NCI-H774 (cell line): ENCODE results near the gene TMX1.

Source experiments
- DNase-seq: peaks from one replicate; lab custom pipeline; 2025; lab: John Stamatoyannopoulos, UW

Gene TMX1

DNA sequence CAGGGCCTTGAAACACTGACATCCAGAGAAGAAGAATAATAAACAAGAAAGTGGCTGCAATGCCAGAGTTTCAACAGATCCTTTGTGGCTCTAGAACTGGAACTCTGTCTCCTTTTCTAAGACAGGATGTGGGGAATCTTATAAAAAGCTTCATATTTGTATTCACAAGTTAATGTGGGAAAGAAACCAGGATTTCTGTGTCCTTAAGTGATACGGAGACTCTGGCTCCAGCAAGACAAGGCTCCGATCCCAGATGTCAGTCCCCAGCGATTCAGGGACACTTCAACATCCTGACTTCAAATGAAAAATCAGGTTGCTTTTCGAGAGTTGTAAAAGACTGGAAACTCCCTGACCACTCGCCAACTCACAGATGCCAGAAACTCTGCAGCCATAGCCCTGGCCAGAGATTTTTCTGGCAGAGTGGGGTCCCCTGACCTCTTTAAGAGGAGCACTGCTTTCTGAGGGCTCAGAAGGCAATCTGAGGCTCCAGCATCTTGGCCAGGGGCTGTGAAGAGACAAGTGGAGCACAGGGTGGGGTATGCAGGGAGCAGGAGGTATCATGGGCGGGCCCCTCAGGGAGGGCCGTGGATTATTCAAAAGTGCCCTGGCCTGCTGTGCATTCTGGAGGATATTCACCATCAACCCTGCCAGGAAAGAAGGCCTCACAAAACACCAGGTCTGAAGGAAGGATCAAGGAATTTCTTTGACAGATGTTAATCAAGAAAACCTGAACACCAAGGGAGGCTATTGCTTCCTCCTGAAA lies 53.3 kb downstream of the TMX1 start:
- DNase-seq: no peak

DNA sequence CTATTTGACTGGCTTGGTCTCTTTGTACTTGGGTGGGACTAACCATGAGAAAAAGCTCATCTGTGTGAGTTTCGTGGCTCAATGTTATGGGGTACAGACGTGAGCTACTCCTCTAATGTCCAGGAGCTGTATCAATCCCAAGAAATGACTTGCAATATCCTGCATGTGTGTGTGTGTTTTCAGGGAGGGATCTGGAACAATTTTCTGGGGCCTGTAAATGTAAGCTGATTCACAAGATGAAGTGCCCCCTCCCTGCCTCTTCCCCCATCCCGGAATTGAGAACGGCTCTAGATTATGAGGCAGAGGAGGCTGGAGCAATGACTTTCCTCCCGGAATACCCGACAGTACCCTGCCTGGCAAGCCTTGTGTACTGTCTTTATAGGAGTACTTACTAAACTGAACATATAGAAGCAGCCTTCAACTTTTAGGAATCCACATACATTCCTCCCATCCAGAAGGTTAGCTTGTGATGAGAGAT lies 53.9 kb downstream of the TMX1 start:
- no peak for DNase-seq

DNA sequence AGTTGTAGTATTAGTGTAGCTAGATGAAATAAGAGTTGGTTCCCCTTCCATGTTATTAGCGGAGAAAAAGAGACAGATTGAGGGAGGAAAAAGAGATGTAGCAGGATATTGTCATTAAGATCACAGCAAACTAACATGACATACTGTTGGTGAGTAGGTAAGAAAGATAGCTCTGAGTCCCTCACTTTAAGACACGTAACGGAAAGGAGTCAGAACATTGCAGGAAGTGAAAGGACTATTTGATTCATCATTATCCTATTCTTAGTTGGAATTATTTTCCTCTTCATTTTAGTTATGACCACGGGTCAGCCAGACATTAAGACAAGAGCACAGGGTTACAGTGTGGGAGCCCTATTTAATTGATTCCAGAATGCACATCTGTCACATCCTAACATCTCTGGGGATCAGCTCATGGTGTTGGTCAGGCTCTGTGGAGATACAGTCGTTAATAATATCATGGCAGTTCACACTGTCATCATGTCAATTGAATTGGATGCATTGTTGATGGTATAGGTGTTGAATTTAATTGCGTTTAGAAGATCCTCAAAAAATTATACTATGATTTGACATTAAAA lies 55.0 kb downstream of the TMX1 start:
- DNase-seq: no peak

DNA sequence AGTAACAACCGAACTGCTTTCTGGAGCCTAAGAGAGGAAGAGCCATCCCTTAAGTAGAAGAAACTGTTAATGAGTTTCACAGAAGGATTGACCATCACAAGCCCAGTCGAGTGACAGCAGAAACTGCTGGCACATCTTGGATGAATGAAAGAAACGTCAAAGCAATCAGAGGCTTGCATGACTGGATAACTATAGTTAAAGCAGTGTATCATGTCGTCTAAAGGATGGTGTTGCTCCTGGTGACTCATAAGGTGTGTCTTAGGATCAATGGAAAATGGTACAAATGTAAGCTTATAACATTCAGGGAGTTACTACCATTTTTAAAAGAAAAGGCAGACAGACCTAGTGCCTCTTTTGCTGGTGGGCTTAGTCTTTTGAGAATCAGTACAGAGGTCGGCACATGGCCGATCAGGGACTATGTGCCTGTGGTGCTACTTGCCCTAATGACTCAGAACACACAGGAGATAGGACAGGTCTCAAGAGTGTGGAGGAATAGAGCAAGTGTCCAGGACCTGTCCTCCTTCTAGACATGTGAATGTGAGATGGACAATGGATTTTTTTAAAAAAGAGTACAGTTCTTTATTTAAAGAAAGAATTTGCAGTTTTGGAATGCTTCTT lies 55.7 kb downstream of the TMX1 start:
- no peak for DNase-seq

DNA sequence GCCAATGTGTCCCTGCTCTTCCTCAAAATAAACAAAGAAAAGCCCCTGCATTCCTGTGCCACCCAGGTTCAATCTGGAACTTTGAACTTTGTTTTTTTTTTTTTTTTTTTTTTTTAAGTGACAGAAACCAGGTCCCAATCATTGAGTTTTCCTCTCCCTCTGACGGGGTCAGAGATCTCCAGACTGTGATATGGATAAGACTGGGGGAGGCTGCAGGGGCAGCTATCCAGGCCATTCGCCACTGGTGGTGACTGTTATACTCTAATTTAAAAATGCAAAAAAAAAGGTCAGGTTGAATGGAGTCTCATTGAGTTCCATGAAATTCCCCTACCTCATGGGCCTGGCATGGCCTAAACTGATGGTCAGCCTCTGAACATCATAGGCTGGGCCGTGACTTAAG lies 57.0 kb downstream of the TMX1 start:
- DNase-seq: no peak

DNA sequence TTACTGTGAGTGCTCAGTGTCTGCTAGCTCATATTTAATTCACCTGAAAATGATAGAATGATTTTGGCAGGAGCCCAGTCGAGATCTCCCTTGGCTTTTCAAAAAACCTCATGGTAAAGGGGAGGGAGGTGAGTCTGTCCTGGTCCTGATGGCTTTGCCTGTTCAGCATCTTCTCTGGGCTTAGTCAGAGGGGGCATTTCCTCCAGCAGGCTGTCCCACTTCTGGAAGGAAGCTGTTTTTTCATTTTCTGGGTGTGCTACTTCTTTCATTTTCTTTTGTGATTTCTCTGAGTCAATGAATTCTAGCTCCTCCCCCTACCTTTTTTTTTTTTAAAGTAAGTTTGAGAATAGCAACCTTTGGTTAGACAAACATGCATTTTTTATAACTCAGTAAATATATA lies 58.8 kb downstream of the TMX1 start:
- DNase-seq: no peak

DNA sequence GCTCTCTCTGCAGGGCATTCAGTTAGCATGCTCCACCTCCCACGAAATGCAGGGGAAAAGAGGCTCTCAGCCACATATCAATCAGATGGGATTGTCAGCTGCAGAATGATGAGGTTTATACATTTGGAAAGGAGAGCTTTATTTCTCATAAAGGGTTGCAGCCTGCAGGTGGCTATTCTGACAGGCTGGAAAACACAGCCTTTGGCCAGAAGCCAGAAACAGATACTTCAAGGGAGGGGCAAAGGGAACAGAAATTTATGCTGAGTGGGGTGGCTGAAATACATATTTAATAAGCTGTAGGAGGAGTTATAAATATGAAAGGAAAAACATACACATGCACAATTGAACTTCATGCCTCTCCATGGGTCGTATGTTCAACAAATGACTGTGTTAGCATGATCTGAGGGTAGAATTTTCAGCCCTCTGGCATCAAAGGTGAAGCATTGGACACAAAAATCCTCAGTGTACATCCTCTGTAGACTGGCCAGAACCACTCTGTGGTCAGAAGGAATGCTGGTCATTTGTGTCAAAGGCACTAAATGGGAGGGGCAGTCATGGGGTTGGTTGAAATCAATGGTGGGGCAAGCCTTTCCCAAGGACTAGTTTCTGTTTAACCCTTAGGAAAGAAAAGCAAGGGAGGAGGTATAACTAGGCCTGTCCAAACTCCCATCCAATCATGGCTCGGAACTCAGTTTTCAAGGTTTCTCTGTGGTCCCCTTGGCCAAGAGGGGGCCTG lies 62.4 kb downstream of the TMX1 start:
- no peak for DNase-seq

DNA sequence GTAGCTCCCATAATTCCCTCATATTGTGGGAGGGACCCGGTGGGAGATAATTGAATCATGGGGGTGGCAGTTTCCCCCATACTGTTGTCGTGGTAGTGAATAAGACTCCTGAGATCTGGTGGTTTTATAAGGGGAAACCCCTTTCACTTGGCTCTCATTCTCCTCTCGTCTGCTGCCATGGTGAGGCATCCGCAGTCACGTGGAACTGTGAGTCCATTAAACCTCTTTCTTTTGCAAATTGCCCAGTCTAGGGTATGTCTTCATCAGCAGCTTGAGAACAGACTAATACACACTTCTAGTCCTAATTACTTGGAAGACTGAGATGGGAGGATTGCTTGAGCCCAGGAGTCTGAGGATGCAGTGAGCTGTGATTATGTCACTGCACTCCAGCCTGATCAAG lies 64.4 kb downstream of the TMX1 start:
- DNase-seq: no peak

DNA sequence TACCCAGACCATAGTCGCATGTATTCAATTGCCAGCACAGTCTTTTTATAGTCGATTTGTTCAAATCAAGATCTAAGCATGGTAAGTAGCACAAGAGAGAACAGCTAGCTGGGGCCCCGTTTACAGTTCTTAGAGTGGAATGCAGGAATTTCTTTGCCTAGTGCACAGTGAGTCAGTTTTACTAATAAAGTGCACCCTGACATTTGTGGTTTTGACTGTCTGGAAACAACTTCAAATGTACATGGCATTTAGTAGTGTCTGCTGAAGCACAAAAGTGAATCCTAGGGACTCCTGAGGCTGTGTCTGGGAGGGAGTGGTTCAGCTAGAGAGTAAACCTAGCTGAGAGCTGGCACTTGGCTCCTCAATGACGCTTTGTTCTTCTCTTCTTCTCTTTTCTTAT lies 64.9 kb downstream of the TMX1 start:
- DNase-seq: no peak

DNA sequence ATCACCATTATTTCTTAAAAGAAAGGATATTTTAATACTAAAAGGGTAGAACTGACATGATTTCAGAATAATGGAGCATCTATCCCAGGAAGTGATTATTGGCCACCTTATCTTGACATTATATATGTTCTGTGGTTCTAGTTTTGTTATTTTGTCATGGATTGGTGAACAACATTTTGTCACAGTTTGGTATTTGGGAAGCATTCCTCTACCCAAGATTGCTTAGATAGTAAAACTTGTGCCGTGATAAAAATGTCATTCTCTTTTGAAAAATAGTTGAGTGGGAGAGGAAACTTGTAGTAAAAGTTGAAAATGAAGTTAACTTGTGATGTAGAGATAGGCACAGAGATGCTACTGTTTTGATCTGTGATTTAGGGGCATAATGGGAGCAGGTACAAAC lies 65.7 kb downstream of the TMX1 start:
- DNase-seq: no peak
